ENCODE measurements around the gene UCK1. TPM values are rescaled to one million over a fixed set of nuclear protein-coding genes. Genes with fewer than 3 reads are reported as not detected.

Gene UCK1
- total and polyA plus RNA-seq, 2 of the 8 experiments (the other 6 are each of a cell fraction or from before 2014, with no cell fraction given): 35.1 to 42.0 TPM

DNA sequence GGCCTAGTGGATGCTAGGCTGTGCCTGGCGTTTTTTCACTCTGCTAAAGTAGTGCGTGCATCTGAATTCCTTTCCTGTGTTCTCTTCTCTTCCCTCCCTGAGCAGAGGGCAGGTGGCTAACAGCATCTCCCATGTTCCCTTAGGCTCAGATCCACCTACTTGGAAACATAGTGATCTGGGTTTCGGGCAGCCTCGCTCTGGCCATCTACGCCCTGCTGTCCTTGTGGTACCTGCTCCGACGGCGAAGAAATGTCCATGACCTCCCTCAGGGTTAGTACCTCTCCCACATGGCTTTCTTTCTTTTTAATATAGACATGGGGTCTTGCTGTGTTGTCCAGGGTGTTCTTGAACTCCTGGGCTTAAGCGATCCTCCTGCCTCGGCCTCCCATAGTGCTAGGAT, 9.9 kb downstream of the UCK1 start:
- DNase-seq (ENCODE audit: low read depth in 1 of 2, low spot score in 2 of 2): no peak
- Histone ChIP-seq H2AK5ac (ENCODE audit: low read depth, low read length) (no peak overlapping the region), H2BK12ac (ENCODE audit: low read depth, low read length) (no peak overlapping the region), H2BK5ac (ENCODE audit: low read depth, low read length) (no peak overlapping the region), H3K14ac (ENCODE audit: insufficient read length) (no peak overlapping the region), H3K27ac (ENCODE audit: low read depth, low read length) (no peak overlapping the region), H3K18ac (ENCODE audit: extremely low read depth, low read length) (no peak overlapping the region), H2BK15ac (ENCODE audit: low read length) (no peak overlapping the region), H3K79me1 (ENCODE audit: low read depth, low read length) (no peaks in the 10 kb centered on the region), H3K4me3 (ENCODE audit: extremely low read depth in 1 of 4, insufficient read depth in 2 of 4, low read depth in 3 of 4, low read length in 4 of 4) (no peak overlapping the region), H4K20me1 (replicated peaks in 1 of 2; ENCODE audit: control insufficient read depth in 1 of 2, insufficient read depth in 2 of 2, low read length in 2 of 2) (peaks cover 5% of the 10 kb centered on the region in 2 experiments), H2AFZ (ENCODE audit: low read length) (no peak overlapping the region), H4K8ac (ENCODE audit: extremely low read depth, insufficient read depth, low read length) (no peak overlapping the region; the same call in 1 of the 2 replicates), H3K23me2 (ENCODE audit: low read depth, low read length) (no peaks in the 10 kb centered on the region), H3K9me3 (ENCODE audit: insufficient read depth in 2 of 2, low read depth in 1 of 2, low read length in 1 of 2) (peaks cover under 1% of the 10 kb centered on the region in 2 experiments; a peak in 1 of 4 replicates), H3K9ac (replicated peaks in 1 of 4; ENCODE audit: extremely low read depth in 1 of 4, low read depth in 3 of 4, low read length in 3 of 4) (no peak overlapping the region), H3K4me1 (replicated peaks in 1 of 4; ENCODE audit: control insufficient read depth in 3 of 4, insufficient read depth in 4 of 4, low read length in 3 of 4) (no peaks in the 10 kb centered on the region), H3K36me3 (ENCODE audit: control insufficient read depth in 2 of 4, insufficient read depth in 4 of 4, low read length in 3 of 4) (peaks cover 16 to 75% (median 47%) of the 10 kb centered on the region in 4 experiments), H3K79me2 (ENCODE audit: control insufficient read depth in 1 of 2, insufficient read depth in 2 of 2, low read length in 2 of 2) (no peaks in the 10 kb centered on the region), H2BK20ac (ENCODE audit: low read length) (no peak overlapping the region), H2BK120ac (replicated peaks; ENCODE audit: low read depth, low read length) (no peak overlapping the region), H3K27me3 (replicated peaks in 1 of 4; ENCODE audit: control insufficient read depth in 3 of 4, extremely low read depth in 1 of 4, insufficient read depth in 3 of 4, low read length in 3 of 4) (no peaks in the 10 kb centered on the region), H4K5ac (ENCODE audit: insufficient read length, low read depth, low read length) (no peak overlapping the region), H3K4ac (replicated peaks; ENCODE audit: insufficient read length, low read depth, low read length) (no peak overlapping the region), H3K23ac (ENCODE audit: insufficient read length) (no peak overlapping the region), H3K56ac (replicated peaks; ENCODE audit: insufficient read length, low read depth, low read length) (no peak overlapping the region), H3K4me2 (ENCODE audit: insufficient read depth in 1 of 2, low read depth in 2 of 2, low read length in 2 of 2) (no peak overlapping the region), H4K91ac (replicated peaks; ENCODE audit: insufficient read length, low read length) (no peak overlapping the region)
- ChIA-PET CTCF (ENCODE audit: partially characterized antibody) (no interaction called here), POLR2A (ENCODE audit: partially characterized antibody) (interaction anchor here (0.9 to 3.7 kb wide), 3 partner anchors 10 to 24 kb away, joined by 3 to 15 read pairs (median 7); partner anchors contain the start of genes POMT1 and UCK1)
- TF ChIP-seq HDAC2 (IDR thresholded peaks at IDR 0.05; ENCODE audit: borderline replicate concordance in 1 of 2, low read depth in 2 of 2, low read length in 2 of 2): no peak
- no peak for FAIRE-seq
- 87% methylated on average over 10 of the region's 10 CpGs; no CpG with 5 or more reads in 1 of the 2 experiments for WGBS, 2 experiments (ENCODE audit: extremely low coverage in 1 of 2, insufficient coverage in 1 of 2, insufficient read length in 1 of 2, insufficient replicate concordance in 2 of 2, low coverage in 1 of 2, low lambda C conversion rate in 2 of 2, missing lambda C conversion rate in 1 of 2)

All from H1 (cell line).